ENCODE data around the gene THSD7A.

The THSD7A gene

GRCh38 chr7:11699666-11700065, 132.3 kb downstream of the THSD7A start:
- DNase-seq = no peak

DNA sequence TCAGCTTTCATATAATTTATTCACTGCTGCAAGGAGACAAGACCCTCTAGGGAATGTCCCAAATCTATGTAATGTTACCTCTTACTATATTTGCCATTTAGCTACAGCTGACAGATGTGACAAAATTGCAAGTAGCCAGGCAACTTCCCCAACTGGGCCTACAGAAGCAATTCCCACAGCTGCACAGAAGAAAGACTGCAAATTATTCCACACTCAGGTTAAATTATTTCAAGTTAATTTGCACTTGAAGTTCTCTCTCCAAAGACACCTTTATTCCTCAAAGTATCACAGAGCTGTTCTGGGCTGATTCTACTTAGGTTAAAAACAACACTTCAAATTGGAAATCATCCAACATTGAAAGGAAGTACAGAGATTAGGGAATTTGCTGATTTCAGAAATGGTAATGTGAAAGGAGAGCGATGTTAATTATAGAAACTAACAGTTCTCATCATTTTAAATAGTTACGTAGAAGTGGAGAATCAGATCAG, 133.6 kb downstream of the THSD7A start:
- DNase-seq = no peak

- no peak for DNase-seq
Observed at GRCh38 chr7:11690395-11690794, 141.6 kb downstream of the THSD7A start.

DNA sequence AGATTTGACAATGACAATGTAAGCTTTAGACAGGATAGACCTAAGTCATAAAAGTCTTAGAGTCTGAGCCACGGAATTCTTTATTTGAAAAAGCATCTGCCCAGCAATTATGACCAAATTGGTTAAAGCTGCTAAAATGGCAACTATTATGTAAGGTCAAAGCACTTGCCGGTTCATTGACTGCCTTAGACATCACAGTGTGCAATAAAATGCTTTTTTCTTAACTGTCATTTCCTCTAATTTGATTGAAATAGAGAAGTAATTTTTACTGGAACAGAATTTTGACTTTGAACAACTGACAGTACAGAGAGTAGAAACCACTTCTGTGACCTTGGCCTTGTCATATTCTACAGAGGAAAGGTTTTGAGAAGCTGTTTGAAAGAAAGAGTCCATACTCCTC, 142.9 kb downstream of the THSD7A start:
- DNase-seq = peak; percentile 11

DNA sequence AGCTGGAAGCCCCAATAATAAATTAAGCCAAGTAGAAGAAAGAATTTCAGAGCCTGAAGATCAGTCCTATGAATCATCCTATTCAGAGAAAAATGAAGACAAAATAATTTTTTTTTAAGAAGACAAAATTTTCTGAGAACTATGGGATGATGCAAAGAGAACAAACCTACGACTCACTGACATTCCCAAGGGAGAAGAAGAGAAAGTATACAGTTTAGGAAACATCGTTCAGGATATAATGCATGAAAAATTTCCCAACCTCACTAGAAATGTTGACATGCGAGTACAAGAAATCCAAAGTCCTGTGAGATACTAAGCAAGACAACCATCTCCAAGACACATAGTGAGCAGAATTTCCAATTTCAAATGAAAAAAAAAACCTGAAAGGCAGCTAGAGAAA, 150.5 kb downstream of the THSD7A start:
- DNase-seq = no peak

GRCh38 chr7:11675163-11675562, 156.8 kb downstream of the THSD7A start:
- no peak for DNase-seq

- DNase-seq = no peak
Observed at GRCh38 chr7:11668727-11669126, 163.3 kb downstream of the THSD7A start.

DNA sequence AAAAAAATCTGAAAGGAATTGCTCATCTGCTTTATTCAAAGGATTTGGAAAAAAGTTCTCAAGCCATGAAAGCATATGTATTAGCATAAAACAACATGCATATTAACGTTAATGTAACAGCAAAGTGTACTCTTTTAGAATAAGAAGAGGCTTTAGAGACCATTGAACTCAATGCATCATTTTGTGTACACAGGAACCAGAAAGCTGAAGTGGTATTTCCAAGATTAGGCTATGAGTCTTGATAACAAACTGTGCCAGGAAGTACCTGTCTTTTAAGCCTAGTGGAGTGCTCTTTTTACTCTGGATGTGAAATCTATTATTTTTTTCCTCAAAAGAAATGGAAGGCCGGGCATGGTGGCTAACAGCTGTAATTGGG, 164.2 kb downstream of the THSD7A start:
- DNase-seq = no peak

GRCh38 chr7:11667071-11667809, 164.8 kb downstream of the THSD7A start:
- no peak for DNase-seq

DNA sequence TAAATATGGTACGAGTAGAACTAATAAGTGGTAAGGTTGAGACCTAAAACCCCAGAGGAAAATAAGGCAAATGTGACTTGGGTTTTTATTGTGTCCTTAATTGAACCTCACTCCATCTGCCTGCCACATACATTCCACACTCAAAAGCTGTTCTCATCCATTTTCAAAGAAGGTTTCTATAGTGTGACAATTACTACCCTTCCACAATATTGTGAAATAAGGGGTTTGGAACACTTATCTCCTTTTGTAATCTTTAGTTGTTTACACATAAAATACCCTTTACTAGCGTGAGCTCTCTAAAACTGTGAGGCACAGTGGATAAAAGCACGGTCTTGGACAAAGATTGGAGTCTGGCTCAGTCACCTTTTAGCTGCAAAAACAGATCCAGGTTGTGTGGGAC, 166.6 kb downstream of the THSD7A start:
- DNase-seq = no peak

DNA sequence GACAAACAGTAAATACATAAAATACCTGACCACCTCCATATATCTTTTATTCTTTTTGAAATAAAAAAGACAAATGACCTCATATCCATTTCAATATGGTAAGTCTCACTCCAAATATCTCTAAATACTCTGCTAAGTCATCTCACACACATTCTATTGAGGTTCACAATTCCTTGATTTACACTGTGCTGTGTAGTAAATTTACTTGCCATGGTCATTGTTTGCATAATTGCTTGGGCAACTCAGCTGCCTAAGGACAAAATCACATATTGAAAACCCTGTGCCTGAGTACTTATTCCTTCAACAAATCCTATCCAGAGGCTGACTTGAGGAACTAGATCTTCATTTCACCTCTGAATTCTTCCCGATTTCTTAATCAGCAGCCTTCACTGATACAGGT, 176.4 kb downstream of the THSD7A start:
- DNase-seq = no peak

DNA sequence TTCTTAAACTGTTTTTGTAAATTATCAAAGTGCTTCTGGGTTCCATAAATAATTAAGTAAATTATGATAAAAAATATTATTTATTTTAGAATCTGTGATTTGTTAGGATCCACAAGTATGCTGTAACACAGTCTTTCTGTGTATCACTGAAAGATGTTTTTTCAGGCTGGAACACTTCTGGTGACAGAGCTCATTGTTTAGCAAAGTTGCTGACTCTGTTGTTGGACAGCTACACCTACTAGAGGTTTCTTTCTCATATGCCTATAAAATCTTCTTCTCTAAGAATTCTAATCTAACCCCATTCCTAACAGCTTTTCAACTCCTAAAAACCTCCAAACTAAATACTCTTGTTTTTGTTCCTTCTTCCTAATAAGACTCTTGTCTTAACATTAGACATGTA, 176.8 kb downstream of the THSD7A start:
- no peak for DNase-seq

- DNase-seq = no peak
Observed at GRCh38 chr7:11650500-11650899, 181.5 kb downstream of the THSD7A start.

GRCh38 chr7:11650030-11650429, 182.0 kb downstream of the THSD7A start:
- DNase-seq = no peak

- no peak for DNase-seq
Observed at GRCh38 chr7:11648980-11649379, 183.0 kb downstream of the THSD7A start.

- no peak for DNase-seq
Observed at GRCh38 chr7:11648101-11648500, 183.9 kb downstream of the THSD7A start.

GRCh38 chr7:11642841-11643240, 189.2 kb downstream of the THSD7A start:
- no peak for DNase-seq

DNA sequence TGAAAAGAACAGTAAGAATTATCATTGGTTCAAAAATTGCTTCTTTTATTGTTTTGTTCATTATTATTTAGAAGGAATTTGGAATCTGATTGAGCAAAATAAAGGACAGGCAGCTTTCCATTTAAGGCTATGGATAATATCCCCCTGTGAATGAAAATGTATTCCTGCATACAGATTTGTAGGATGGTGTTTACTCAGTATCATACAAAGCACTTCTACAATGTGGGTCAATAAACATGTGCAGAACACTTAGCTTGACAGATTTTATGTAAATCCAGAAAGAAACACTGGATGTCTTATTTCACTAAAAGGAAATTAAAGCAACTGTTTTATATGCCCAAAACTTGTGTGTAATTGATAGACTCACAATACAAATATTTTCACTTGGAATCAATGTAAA, 189.7 kb downstream of the THSD7A start:
- DNase-seq = no peak

GRCh38 chr7:11638011-11638774, 193.8 kb downstream of the THSD7A start:
- DNase-seq = no peak

GRCh38 chr7:11636274-11636673, 195.7 kb downstream of the THSD7A start:
- no peak for DNase-seq

DNA sequence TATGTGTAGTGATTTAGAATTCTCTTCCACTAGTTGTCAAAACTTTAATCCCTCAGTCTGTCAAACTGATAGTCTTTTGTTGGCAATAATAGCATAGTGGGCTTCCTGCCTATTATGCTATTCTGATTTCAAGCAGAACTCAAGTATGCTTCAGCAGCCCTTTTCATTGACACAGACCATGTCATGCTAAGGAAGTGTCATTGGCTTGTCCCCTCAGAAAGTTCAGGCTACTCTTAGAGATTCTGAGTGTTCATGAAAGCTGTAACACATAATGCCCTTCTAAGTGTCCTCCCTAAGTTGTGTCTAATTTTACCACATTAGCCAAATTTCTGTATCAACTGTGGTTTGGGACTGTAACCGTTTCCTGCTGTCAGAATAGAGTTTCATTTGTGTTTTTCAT, 198.7 kb downstream of the THSD7A start:
- no peak for DNase-seq

GRCh38 chr7:11630355-11630754, 201.6 kb downstream of the THSD7A start:
- no peak for DNase-seq

GRCh38 chr7:11625669-11626068, 206.3 kb downstream of the THSD7A start:
- DNase-seq = no peak

DNA sequence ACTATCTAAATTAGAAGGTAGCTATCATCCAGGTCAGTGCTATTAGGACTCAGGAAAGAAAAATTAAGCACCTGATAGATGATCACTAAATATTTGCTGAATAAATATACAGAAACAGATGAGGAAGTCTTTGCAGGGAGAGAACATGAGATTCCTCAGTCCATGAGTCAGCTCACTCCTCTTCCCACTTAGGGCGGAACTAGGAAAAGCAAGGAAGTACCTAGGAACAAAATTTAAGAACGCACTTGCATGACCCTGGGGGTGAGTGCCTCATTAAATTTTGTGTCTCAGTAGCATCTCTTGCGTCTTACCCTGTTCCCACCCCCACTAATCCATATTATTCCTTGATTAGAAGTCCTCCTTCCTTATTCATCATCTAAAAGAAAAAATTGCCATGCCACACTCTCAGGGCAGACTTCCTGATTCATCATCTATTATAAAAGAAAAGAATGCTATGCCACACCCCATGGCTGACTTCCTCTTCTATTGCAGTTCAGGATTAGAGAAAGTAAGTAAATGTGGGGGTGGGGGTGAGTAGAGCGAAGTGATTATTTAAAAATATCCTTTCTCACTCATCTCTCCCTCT, 208.8 kb downstream of the THSD7A start:
- no peak for DNase-seq

Data from GF-D8 (cell line).